Stimulated activated CD8-positive, alpha-beta memory T cell treated with anti-CD3 and anti-CD28 coated beads, Interleukin-2, amount 100 ng/mL, for 48 hours (primary cell): Measurements from ENCODE around the gene DISC1.

ENCODE experiments used
- DNase-seq, 2 donors: peaks; one replicate each; pipeline ENCODE4 v3.0.0-alpha.2; 2020; ENCODE audit warnings: low read depth in 2 of 2

Gene DISC1

DNA sequence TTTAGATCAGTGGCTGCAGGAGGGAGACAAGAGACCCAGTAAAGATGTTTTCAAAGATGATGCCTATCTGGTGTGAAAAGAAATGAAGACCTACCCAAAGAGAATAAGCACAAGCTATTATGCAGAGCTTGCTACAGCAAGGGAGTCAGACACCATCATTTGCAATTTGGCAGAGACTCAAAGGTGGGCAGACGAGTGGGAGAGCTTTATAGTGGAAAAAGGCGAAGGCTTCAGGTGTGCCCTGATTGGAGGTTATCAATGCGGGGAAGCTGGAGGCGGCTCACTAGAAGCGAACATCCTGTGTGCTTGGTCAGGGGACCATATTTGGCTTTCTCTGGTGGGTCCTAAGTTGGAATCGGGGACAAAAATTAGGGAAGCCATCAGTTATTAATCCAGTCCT is 183.8 kb downstream of the DISC1 start:
- DNase-seq, result no peak

DNA sequence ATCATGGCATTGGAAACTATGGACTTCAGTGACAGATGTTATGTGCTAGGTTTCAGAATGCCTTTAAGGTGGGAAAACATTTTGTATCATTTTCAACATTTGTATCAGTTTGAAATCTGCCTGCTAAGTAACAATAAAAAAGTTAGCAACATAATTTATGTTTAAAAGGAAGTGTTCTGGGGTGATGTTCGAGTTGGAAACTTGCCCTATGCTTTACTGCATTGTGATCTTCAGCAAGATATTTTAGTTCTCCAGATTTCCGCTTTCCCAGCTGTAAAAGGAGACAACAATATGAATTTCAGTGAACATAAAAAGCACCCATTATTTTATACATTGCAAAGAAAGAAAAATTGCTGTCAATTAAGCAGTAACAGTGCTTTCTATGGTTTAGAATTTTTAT is 187.4 kb downstream of the DISC1 start:
- DNase-seq, result no peak

DNA sequence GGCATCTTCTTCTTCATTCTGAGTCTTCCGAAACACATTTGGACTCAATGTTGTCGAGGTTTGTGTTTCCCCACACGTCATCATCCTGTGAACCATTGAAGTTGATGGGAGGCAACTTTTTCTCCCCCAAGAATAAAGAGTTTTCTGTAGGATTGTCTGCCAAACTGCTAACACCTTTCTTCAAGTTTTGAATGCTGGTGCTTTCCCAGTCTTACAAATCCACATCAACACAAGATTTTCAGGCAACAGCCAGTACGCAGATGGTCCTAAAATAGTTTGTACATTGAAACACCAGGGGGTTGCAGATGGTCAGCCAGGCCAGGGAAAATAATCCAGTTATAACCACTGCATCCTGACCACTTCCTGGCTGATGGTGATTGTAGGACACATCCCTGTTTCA is 187.9 kb downstream of the DISC1 start:
- no peak for DNase-seq

DNA sequence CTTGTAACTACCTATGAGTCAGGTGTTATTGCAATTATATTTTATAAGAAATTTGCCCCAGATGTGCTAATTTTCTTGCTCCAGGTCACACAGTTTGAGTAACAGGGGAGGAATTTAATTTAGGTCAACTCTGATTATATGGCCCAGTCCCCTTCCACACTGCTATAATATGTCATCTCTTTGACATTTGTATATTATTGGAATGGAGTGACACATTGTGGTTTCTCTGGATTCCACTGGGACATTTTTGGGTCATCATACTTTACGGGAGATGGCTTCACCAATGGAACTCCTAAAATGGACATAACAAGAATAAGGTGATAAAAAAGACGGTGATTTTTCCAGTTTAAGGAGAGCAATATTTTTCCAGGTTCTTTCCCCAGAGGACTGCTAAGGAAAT is 191.2 kb downstream of the DISC1 start:
- no peak for DNase-seq

DNA sequence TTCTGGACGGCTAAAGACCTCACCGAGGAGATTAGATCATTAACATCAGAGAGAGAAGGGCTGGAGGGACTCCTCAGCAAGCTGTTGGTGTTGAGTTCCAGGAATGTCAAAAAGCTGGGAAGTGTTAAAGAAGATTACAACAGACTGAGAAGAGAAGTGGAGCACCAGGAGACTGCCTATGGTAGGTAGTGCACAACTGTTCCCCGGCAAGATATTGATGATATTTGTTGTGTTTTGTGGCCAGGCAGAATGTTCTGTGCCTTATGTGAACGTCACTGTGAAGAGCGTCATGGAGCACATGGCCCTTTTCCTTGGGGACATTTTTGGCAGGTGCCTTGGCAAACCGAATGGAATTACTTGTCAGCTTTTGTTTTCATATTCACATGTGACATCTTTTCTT is 191.7 kb downstream of the DISC1 start:
- DNase-seq, result no peak

DNA sequence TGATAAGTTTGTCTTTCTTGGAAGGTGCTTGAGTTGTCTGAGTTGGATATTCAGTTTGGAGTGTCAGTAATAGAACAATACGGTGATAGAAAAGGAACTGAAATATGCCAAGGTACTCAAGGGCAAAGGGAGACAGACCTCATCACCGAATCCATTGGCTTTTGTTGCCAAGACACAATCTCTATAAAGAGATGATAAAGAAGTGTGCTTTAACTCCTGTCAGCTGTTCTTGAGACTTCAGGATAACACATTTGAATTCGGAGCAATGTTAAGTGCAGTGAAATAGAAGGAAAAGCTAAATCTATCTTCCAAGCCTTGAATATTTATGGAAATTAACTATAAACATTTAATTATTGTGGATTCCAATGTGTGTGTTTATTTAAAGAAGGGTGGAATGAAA is 194.7 kb downstream of the DISC1 start:
- DNase-seq, result no peak

DNA sequence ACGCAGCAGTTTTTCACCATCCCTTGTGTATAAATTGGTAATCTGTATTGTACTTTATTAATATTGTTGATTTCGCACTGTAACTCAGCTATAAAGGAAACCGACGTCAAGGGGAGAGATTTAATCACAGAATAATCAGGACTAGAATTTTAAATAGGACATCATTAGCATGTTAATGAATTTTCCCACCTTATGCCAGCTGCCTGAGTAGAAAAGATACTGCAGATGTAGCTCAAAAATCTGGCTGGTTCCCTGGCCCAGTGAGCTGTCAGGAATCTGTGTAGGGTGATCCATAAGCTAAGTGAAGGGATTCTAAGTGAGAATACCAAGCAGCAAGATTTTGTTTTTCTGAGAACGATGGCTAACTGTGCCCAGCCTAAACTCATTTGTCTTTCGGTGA is 195.5 kb downstream of the DISC1 start:
- DNase-seq, result no peak

DNA sequence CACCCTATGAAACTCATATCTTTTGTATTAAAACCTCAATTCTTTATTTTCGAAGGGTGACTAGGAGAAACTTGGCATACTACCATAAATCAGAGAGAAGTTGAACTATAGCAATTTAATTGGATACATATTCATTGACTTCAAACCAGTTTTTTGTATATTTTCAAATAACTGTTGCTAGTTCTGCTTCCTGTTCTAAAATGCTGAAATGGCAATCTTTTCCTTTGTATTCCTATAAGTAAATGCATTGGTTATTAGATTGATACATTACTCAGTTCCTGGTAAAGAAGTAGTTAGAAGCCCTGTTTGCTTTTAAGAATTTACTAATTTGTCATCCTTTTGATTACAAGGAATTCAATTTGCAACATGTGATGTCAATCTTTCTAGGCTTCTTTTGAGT is 200.0 kb downstream of the DISC1 start:
- no peak for DNase-seq

DNA sequence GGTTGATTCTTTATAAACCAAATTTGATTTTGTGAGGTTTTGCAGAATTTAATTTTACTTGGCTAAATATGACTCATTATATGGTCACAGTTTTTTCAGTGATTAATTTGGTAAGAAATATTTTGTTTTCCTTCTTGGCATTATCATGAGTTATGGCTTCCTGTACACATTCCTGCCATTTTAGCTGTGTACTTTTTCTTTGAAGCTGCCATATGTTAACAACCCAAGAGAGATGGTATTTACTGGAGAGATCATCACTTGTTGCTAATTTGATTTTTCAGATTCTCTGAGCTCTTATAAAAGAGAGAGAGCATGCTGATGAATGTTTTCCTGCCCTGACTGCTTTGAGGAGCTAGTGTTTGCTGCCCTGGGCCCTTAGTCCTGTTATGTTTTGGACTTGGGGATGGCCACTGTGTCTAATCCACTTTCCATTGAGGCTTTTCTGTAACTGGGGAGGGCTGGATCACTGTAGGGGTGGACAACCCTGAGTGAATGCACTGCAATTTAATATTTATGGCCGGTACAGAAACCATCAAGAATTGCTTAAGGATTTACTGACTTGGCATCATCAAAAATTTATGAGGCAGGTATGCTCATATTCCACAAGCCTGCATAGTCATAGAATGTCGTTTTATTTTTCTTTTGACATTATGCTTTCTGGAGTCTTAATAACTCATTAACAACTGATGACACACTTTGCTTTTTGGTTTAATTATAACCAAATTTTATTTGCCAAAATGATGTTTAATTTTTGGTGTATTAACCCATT is 200.9 kb downstream of the DISC1 start:
- no peak for DNase-seq

DNA sequence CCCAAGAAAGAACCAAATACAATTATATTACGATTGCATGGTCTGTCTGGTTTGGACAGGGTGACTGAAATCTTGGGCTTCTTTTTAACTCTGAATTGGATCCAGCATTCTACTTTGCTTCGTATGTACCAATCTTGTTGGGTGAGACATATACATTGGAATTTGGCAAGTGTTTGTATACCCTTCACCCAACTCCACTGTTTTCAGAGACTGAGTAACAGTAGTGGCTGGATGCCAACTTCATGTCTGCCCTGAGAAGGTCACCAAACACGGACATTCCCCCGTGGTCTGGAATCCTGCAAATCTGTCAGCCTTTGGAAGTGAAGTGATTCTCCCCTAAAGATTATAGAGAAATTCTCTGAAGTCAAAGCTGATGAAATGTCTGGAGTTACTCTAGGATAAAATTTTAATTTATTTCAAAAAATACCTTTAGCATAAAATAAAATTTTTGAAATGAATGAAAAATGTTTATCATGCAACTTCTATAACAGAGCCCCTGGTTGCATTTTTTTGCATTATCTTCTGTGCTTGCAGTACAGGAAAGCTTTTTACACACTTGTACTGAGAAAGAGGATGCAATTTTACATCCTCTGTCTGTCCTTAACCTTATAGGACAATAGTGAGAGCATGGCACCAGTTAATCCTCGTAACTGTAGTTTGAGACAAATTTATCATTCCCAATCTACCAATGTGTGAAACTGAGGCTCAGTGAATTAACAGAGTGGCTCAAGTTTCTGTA is 201.8 kb downstream of the DISC1 start:
- no peak for DNase-seq

DNA sequence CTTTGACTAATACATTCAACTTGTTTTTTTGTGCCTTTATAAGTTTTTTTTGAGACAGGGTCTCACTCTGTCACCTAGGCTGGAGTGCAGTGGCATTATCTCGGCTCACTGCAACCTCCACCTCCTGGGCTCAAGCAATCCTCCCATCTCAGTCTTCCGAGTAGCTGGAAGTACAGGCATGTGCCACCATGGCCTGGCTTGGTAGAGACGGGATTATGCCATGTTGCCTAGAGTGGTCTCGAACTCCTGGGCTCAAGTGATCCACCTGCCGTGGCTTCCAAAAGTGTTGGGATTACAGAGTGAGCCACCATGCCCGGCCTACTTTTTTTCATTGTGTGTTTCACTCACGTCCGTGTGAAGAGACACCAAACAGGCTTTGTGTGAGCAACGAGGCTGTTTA is 202.7 kb downstream of the DISC1 start:
- DNase-seq, result no peak

DNA sequence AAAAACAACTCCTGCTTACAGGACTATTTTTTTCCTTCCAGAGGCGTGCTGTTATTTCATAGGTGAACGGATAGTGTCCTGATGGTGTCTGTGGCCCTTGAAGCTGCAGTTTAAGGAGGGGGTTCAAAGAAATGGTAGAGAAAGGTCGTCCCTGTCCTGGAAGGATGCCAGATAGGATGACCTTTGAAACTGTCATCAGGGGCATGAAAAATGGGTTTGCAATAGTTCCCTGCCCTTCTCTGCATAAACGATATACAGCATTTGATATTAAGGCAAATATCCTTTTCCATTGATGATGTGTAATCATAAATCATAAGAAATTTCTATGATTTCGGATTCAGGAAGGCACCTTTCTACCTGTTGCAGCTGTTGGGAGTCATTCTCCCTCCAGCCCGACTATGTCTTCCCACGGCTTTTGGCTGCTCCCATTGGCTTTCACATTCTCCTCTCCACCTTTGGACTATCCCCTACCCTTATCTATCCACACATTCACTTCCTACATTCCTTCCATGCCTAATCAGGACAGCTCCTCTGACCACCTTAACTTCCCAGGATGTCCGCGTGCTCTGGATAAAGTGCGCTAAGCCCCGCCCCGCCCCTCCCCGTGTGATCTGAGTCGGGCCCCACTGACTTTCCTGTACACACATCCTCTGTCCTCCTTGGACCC is 209.8 kb downstream of the DISC1 start:
- DNase-seq, result no peak

DNA sequence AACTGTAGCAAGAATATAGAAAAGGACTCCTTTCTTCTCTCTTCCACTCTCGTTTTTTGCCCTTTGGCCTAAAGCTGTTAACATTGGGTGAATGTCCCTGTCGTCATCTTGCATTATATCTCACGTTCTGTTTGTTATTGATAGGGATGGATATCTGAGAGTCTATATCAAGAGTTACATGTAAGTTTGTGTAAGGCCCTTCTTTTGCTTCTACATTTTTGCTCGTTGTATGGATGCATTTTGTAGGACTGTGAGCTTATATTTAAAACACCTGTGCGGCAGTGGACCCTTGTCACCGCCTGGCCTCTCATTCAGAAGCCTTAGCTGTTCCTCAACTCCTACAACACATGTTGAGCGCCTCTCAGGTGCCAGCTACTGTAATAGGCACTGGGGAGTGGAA is 211.9 kb downstream of the DISC1 start:
- no peak for DNase-seq

DNA sequence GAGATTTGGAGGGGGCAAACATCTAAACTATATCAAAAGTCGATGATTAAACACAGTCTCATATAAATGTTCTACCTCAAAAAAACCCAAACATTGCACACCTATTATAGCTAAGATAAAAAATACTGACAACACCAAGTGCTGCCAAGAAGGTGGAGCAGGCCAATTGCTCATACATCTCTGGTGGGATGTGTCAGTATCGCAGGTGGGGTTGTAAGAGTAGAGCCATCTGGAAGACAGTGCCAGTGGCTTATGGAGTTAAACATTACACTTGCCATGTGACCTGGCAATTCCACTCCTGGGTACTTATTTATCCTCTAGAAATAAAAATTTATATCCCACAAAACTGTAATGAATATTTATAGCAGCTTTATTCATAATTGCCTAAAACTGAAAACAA is 213.4 kb downstream of the DISC1 start:
- no peak for DNase-seq

DNA sequence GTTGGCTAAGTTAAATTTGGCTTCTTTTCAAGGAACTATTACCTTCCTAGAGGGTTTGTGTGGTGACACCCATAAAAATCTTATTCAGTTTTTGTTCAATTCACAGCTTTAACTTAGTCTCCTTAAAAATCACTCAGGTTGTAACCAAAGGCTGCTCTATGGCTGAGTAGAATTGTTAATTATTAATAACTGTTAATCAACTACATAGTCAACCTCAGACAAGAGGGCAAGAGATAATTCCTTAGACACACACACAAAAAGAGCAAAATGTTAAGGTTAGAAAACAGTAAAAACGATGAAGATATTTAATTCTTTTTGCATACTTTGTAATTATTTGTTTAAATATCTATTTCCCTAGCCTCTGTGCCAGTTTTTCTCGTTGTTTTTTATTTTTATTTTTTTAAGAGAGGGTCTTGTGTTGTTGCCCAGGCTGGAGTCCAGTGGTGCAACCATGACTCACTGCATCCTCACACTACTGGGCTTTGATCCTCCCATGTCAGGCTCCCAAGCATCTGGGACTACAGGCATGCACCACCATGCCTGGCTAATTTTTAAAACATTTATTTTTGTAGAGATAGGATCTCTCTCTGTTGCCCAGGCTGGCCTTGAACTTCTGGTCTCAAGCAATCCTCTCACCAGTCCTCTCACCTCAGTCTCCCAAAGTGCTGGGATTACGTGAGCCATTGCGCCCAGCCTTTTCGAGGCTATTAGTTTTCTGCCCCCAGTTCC is 215.2 kb downstream of the DISC1 start:
- no peak for DNase-seq

DNA sequence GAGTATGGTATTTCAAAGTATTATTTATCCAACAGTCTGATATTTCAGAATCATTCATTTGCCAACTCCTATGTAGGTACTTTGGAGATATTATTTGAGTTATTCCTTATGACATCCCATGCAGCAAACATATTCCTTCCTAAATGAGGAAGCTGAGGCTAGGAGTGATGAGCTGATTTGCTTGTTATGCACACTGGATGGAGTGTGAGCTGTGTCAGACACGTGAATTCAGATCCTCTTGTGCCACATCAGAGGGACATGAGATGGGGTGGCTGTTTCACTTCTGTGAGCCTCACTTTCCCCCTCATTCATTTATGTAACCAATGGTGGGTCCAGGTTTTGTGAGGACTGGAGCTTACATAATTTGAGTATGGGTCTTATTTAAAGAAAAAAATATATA is 215.9 kb downstream of the DISC1 start:
- no peak for DNase-seq

DNA sequence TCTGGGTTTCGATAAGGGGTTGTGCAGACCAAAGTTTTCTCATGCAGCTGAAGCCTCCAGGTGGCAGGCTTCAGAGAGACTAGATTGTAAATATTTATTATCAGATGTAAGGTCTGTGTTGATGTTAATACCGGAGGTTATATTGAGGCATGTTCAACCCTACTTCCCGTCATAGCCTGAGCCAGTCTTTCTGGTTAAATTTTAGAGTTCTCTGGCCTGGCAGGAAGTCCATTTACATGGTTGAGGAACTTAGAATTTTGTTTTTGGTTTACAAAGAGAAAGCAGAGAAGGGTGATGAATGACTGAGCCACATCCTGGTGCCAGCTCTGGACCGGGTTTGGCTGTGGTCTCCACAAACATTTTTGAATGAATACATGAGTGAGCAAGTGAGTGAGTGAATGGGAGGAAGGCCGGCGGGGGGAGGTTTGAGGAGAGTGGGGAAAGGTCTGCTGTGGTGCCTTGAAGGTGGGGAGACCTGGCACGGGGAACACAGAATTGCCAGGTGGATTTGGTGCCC is 218.5 kb downstream of the DISC1 start:
- DNase-seq, result no peak

DNA sequence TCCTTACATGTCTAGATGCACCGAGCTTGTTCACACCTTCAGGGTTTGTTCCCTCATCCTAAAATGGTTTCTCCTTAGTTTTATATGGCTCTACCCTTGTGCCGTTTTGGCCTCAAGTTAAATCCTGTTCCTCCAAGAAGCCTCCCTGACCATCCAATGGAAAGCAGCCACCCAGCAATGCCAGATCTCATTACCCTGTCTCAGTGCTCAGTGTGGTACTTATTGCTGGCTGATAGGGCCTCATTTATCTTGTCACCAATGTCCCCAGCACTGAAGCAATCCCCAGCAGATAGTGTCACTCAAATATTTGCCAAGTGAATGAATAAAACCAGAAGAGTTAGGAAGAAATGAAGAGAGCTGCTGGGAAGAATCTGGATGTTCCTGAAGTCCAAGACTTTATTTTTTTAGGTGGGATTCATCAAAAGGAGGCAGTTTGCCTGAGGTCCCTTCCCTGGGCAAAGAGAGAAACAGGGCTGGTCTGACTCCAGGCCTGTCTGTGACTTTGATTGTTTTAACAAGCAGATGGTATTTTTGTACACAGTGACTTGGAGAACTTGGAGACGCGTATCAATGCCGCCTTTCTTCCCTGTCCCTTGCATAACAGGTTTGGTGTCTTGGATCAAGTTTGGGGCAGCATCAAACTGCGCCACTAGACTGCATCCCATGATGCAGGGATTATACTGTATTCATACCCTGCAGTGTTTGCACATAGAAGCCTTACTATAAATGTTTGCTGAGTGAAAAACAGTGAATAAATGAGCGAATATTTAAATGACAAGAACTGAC is 221.2 kb downstream of the DISC1 start:
- DNase-seq, result no peak

DNA sequence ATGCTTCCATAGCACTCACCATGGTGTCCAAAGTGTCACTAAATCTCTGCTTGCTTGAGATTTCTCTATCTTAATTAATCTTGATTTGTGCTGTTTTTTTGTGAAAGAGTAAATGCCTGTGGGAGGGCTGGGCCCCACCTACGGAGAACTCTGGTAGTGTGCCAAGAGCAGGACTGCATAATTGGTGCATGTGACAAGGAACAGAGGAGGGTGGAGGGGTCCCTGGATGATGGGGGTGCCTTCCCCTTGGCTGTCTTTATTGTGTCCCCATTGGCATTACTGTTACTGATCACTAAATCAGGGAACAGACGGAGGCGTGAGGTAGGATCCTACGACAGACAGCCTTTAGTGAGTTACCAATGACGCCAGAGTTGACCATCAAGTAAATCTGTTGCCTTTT is 223.4 kb downstream of the DISC1 start:
- DNase-seq, result no peak

DNA sequence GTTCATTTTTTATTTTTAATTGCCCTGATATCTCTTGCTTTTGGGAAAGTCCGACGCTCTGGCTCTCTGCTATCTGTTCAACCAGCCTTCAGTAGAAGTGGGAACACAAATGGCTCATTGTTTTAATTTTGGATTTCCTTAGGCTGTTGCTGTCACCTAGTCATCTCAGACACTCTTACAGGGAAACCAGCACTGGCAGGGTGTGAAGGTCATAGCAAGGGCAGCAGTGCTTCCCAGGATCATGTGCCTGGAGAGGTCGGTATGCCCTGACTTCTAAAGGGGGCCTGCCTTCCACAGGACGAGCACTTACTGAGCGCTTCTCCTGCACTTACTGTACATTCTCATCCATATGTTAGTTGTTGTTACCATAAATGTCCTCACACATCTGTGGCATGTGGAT is 224.2 kb downstream of the DISC1 start:
- DNase-seq, result no peak

DNA sequence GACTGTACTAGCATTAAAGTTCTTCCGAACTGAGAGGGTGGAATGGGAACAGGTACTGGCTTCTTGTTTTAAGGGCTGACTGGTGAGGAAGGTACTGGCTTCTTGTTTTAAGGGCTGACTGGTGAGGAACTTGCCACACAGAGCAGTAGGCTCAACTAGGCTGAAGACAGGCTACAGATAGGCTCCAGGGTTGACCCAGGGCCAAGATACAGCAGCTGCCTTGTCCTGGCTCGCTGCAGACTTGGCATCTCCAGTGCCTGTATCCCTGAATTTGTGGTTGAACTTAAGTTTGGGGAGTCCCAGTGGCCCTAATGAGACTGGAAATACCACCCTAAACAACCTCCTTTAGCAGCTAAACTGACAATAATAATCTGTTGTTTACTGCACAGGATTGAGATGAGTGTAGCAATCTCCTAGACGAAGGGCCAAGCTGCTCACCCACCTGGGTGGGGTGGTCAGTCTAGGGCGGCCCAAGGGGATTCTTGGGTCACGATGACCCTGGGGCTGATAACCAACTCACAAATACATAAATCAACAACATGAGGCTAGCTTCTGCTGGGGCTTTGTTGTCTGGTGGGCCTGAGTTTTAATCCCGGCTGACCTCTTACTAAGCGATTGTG is 227.1 kb downstream of the DISC1 start:
- no peak for DNase-seq
